ENCODE data around the gene LRP1B. TPM values are rescaled to one million over a fixed set of nuclear protein-coding genes. Genes with fewer than 3 reads are reported as not detected.

Gene LRP1B
- total and polyA plus RNA-seq, 2 donors from 2014 or later: 0.69 to 1.2 TPM

GRCh38 chr2:141384676-141385075 is 746.1 kb downstream of the LRP1B start:
- Histone ChIP-seq H3K36me3 (ENCODE audit: control insufficient read depth in 2 of 3, insufficient read depth in 3 of 3, low read length in 3 of 3) (no peaks in the 10 kb centered on the region), H3K9me3 (ENCODE audit: control insufficient read depth in 2 of 3, insufficient read depth in 1 of 3, low read length in 3 of 3) (no peaks in the 10 kb centered on the region), H3K27me3 (ENCODE audit: control insufficient read depth, insufficient read depth, low read length) (no peaks in the 10 kb centered on the region), H3K4me3 (ENCODE audit: low read length in 3 of 3) (no peak overlapping the region), H3K4me1 (ENCODE audit: control insufficient read depth in 2 of 3, insufficient read depth in 2 of 3, low read depth in 1 of 3, low read length in 3 of 3) (no peaks in the 10 kb centered on the region), H3K27ac (ENCODE audit: low read depth in 2 of 2, low read length in 2 of 2) (no peak overlapping the region), H3K9ac (ENCODE audit: low read length in 3 of 3) (no peak overlapping the region)
- intact Hi-C loops (cut with DNase I): no loop called here
- DNase-seq: no peak
- no peak for FAIRE-seq
- no peak for TF ChIP-seq CTCF (IDR thresholded peaks at IDR 0.05; ENCODE audit: borderline replicate concordance, extremely low read depth, insufficient read depth)

- Histone ChIP-seq H3K27me3 (ENCODE audit: control insufficient read depth, insufficient read depth, low read length) (no peaks in the 10 kb centered on the region), H3K36me3 (ENCODE audit: control insufficient read depth in 2 of 3, insufficient read depth in 3 of 3, low read length in 3 of 3) (no peaks in the 10 kb centered on the region), H3K9ac (ENCODE audit: low read length in 3 of 3) (no peak overlapping the region), H3K9me3 (ENCODE audit: control insufficient read depth in 2 of 3, insufficient read depth in 1 of 3, low read length in 3 of 3) (no peaks in the 10 kb centered on the region), H3K4me1 (ENCODE audit: control insufficient read depth in 2 of 3, insufficient read depth in 2 of 3, low read depth in 1 of 3, low read length in 3 of 3) (no peaks in the 10 kb centered on the region), H3K4me3 (ENCODE audit: low read length in 3 of 3) (no peak overlapping the region), H3K27ac (ENCODE audit: low read depth in 2 of 2, low read length in 2 of 2) (no peak overlapping the region)
- no peak for FAIRE-seq
- TF ChIP-seq CTCF (IDR thresholded peaks at IDR 0.05; ENCODE audit: borderline replicate concordance, extremely low read depth, insufficient read depth): no peak
- DNase-seq: no peak
- intact Hi-C loops (cut with DNase I): no loop called here
Measured at GRCh38 chr2:141381946-141382345, 748.9 kb downstream of the LRP1B start.

- no peak overlapping the region for H3K9ac ChIP-seq (ENCODE audit: low read length in 3 of 3)
- peak in 2 of 5 donors; percentile 24 to 25 for DNase-seq
- TF ChIP-seq CTCF (IDR thresholded peaks at IDR 0.05; ENCODE audit: borderline replicate concordance, extremely low read depth, insufficient read depth): no peak
- H3K36me3 ChIP-seq (ENCODE audit: control insufficient read depth in 2 of 3, insufficient read depth in 3 of 3, low read length in 3 of 3): no peaks in the 10 kb centered on the region
- no peaks in the 10 kb centered on the region for H3K27me3 ChIP-seq (ENCODE audit: control insufficient read depth, insufficient read depth, low read length)
- no peak for FAIRE-seq
- H3K4me1 ChIP-seq (ENCODE audit: control insufficient read depth in 2 of 3, insufficient read depth in 2 of 3, low read depth in 1 of 3, low read length in 3 of 3): no peaks in the 10 kb centered on the region
- no peak overlapping the region for H3K4me3 ChIP-seq (ENCODE audit: low read length in 3 of 3)
- no peaks in the 10 kb centered on the region for H3K9me3 ChIP-seq (ENCODE audit: control insufficient read depth in 2 of 3, insufficient read depth in 1 of 3, low read length in 3 of 3)
- H3K27ac ChIP-seq (ENCODE audit: low read depth in 2 of 2, low read length in 2 of 2): no peak overlapping the region
- intact Hi-C loops (cut with DNase I): no loop called here
Measured at GRCh38 chr2:141380008-141380979, 750.5 kb downstream of the LRP1B start.
